ENCODE measurements around the gene CLDN15. TPM values are rescaled to one million over a fixed set of nuclear protein-coding genes. Genes with fewer than 3 reads are reported as not detected.

The CLDN15 gene
- total RNA-seq, 1 experiment from 2014 or later = 2.1 TPM

- H3K36me3 ChIP-seq = no peaks in the 10 kb centered on the region
- DNase-seq (ENCODE audit: low read depth in 1 of 2, low spot score in 2 of 2) = no peak
- no peaks in the 10 kb centered on the region; the same call in 1 of the 2 replicates for H3K9me3 ChIP-seq (replicated peaks)
- no peak overlapping the region for H3K27ac ChIP-seq
- no peak overlapping the region for H3K4me3 ChIP-seq
- peaks cover 38% of the 10 kb centered on the region for H3K27me3 ChIP-seq (replicated peaks)
- no peaks in the 10 kb centered on the region for H3K4me1 ChIP-seq (replicated peaks)
Observed at GRCh38 chr7:101185258-101185839, 52.3 kb downstream of the CLDN15 start.

Other genes with a start within 250 kb of the CLDN15 start
- gene MUC17, start 217.7 kb downstream of the CLDN15 start, total RNA-seq (2014; rRNA removed; shearing (Covaris generic)) = not detected in 2 replicates
- gene TRIM56, start 152.3 kb downstream of the CLDN15 start, total RNA-seq (2014; rRNA removed; shearing (Covaris generic)) = 5.2 and 10.3 TPM in 2 replicates
- gene SERPINE1, start 110.7 kb downstream of the CLDN15 start, total RNA-seq (2014; rRNA removed; shearing (Covaris generic)) = 21.8 and 25.6 TPM in 2 replicates
- 98.4 and 119 TPM in 2 replicates for gene AP1S1, start 83.3 kb downstream of the CLDN15 start, total RNA-seq (2014; rRNA removed; shearing (Covaris generic))
- gene VGF, start 72.2 kb downstream of the CLDN15 start, total RNA-seq (2014; rRNA removed; shearing (Covaris generic)) = not detected in 2 replicates
- not detected in 2 replicates for gene NAT16, start 57.5 kb downstream of the CLDN15 start, total RNA-seq (2014; rRNA removed; shearing (Covaris generic))
- not detected in 2 replicates for gene MOGAT3, start 36.8 kb downstream of the CLDN15 start, total RNA-seq (2014; rRNA removed; shearing (Covaris generic))
- gene PLOD3, start 20.2 kb downstream of the CLDN15 start, total RNA-seq (2014; rRNA removed; shearing (Covaris generic)) = 71.3 and 88.2 TPM in 2 replicates
- gene ZNHIT1, start 19.6 kb downstream of the CLDN15 start, total RNA-seq (2014; rRNA removed; shearing (Covaris generic)) = 108 and 141 TPM in 2 replicates
- 132 and 162 TPM in 2 replicates for gene FIS1, start 7.3 kb upstream of the CLDN15 start, total RNA-seq (2014; rRNA removed; shearing (Covaris generic))
- gene IFT22, start 84.0 kb upstream of the CLDN15 start, total RNA-seq (2014; rRNA removed; shearing (Covaris generic)) = 20.9 and 50.3 TPM in 2 replicates
- gene COL26A1, start 125.1 kb upstream of the CLDN15 start, total RNA-seq (2014; rRNA removed; shearing (Covaris generic)) = not detected in 2 replicates

Data from SJSA1 (cell line).